Measurements from ENCODE around the gene GNG4. TPM values are rescaled to one million over a fixed set of nuclear protein-coding genes. Genes with fewer than 3 reads are reported as not detected.
"Not testable (repeated sequence)": the region's sequence is repeated elsewhere in the genome, so short reads cannot be mapped to it uniquely, and the experiment has no call there.

Gene GNG4
- total RNA-seq, 2 experiments from 2014 or later, result 1.4 to 1.9 TPM

DNA sequence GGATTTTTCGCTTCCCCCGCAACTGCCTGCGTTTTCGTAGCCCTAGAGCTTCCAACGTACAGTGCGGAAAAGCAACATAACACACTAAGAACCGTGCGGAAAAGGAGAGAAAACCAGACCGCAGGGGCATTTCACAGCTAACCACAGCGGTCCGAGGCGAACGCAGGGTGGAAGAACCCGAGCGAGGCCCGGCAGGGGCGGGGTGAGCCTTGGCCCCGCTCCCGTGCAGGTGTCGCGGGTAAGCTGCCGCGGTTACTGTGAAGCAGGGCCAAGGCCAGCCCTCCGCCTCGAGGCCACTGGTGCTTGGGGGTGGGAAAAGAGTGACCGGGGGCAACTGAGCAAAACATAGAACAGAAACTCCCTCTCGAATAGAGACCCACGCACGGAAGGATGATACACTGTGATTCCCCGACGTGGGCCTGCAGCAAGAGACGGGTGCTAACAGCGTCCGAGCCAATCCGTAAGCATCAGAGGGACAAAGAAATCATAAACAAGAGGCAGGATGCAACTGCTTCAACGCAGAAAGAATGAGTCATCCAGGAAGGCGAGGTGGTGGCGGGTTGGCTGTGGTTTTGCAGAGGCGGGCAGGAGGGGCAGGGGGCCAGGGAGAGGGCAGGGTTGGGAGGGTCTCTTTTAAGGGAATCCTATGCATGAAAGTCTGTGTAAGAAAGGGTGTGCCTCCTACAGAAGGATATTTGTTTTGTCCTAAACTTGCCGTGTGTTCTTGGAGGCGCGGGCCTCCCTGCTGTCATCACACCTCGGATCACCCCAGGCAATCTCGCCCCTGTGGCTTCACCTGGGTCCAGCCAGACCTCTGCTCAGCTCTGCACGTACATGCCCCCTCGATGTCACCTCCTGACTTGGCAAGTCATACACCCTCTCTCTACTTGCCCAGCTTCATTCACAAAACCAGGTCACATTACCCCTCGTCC, 7.3 kb downstream of the GNG4 start:
- H3K4me3 Mint-ChIP-seq, result peak overlapping the region; percentile 57
- peaks cover 18% of the 10 kb centered on the region for H3K4me1 Mint-ChIP-seq
- peaks cover 37% of the 10 kb centered on the region for H3K27me3 Mint-ChIP-seq
- H3K36me3 Mint-ChIP-seq, result no peaks in the 10 kb centered on the region
- peak overlapping the region; percentile 83 for H3K27ac Mint-ChIP-seq
- DNase-seq, result peak; percentile 77
- H3K9me3 Mint-ChIP-seq, result no peaks in the 10 kb centered on the region

DNA sequence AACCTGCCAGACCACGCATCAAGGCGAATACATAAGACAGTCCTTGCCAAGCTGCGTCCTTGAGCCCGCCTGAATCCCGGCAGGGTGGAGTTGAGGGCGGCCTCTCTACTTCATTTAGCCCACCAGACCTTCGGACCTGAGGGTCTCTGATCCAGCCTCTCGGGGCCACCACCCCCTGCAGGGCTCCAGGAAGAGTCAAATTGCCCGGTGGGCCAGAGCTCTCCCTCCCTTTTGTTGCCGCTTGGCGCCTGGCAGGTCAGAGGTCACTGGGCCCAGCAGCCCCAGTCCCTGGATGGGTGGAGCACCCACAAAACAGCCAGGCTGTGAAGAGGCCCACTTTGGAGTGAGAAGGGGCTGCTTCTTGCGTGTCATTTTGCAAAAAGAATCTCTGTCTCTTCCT, 9.0 kb downstream of the GNG4 start:
- peaks cover 22% of the 10 kb centered on the region for H3K27me3 Mint-ChIP-seq
- no peak overlapping the region for H3K27ac Mint-ChIP-seq
- peaks cover 18% of the 10 kb centered on the region for H3K4me1 Mint-ChIP-seq
- H3K36me3 Mint-ChIP-seq, result no peaks in the 10 kb centered on the region
- no peak for DNase-seq
- no peaks in the 10 kb centered on the region for H3K9me3 Mint-ChIP-seq
- H3K4me3 Mint-ChIP-seq, result no peak overlapping the region

DNA sequence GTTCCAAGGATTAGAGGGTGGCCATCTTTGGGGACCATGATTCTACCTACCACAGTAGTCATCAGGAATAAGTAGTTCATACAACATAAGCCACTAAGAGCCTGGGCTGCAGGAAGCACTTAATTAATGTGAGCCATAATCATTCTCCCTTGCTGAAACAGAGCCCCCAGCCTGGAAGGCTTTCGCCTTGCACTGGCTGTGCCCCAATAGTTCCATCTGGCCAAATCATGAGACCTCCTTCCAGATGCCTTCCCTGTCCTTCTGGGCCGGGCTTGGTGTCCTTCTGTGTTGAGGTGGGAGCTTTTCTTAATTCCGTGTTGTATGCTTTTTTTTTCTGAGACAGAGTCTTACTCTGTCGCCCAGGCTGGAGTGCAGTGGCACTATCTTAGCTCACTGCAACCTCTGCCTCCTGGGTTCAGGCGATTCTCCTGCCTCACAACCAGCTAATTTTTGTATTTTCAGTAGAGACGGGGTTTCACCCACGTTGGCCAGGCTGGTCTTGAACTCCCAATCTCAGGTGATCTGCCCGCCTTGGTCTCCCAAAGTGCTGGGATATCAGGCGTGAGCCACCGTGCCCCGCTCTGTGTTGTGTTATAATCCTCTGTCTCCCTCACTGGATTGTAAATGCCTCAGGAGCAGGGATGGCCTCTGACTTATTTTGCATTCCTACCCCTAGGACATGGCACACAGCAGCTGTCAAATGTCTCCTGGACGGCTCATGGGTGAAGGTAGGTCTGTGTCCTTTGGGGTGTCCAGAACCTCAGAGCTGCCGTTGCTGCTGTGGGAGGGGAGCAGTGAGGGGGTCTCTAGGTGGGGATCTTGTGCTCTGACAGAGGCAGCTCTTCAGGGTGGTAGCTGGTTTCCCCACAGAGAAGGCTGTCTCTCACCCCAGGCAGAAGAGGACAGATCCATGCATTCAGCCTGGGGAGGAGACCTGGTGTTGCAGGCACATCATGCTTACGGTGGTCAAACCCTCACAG, 10.1 kb downstream of the GNG4 start:
- H3K9me3 Mint-ChIP-seq, result no peaks in the 10 kb centered on the region
- H3K4me3 Mint-ChIP-seq, result no peak overlapping the region
- no peak for DNase-seq

DNA sequence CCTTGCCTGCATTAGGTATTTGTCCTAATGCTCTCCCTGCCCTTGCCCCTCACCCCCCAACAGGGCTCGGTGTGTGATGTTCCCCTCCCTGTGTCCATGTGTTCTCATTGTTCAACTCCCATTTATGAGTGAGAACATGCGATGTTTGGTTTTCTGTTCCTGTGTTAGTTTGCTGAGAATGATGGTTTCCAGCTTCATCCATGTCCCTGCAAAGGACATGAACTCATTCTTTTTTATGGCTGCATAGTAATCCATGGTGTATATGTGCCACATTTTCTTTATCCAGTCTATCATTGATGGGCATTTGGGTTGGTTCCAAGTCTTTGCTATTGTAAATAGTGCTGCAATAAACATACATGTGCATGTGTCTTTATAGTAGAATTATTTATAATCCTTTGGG, 11.0 kb downstream of the GNG4 start:
- Mint-ChIP-seq H3K27me3 (peaks cover 14% of the 10 kb centered on the region), H3K4me1 (peaks cover 18% of the 10 kb centered on the region)
- not testable (repeated sequence) for H3K9me3 Mint-ChIP-seq, H3K27ac Mint-ChIP-seq, H3K36me3 Mint-ChIP-seq, DNase-seq, H3K4me3 Mint-ChIP-seq

More for the DNA sequence above, 10.1 kb downstream of the GNG4 start:
- no peak overlapping the region for H3K27ac Mint-ChIP-seq
- peaks cover 15% of the 10 kb centered on the region for H3K27me3 Mint-ChIP-seq
- peaks cover 18% of the 10 kb centered on the region for H3K4me1 Mint-ChIP-seq
- no peaks in the 10 kb centered on the region for H3K36me3 Mint-ChIP-seq

DNA sequence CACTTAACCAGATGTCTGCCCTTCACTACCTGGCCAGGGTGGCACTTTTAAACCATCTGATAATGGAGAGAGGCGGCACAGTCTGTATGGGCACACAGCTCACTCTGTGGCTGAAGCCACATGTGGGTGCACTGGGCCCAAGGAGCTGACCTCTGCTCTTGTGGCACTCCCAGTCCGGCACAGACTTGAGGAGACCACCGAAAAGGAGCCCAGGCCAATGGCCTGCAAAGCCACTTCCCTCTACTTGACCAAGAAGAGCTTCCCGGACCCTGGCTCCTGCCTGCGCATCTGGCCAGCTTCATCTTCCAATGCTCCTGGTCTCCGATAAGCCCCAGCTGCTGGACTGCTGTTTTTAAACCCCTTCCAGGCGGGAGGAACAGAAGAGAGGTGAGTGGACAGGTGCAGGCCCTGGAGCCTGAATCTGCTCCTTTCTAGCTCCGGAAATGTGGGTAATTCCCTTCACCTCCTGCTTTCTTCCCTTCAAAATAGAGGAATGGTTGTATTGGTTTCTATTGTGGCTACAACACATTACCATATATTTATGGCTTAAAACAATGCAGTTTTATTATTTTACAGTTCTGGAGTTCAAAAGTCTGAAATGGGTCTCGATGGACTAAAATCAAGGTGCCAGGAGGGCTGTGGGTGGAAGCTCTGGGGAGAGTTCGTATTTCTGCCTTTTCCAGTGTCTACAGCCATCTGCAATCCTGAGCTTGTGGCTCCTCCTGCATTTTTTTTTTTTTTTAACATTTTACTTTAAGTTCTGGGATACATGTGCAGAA, 11.6 kb downstream of the GNG4 start:
- peaks cover 8% of the 10 kb centered on the region for H3K27me3 Mint-ChIP-seq
- no peak overlapping the region for H3K27ac Mint-ChIP-seq
- H3K4me1 Mint-ChIP-seq, result peaks cover 15% of the 10 kb centered on the region
- no peaks in the 10 kb centered on the region for H3K9me3 Mint-ChIP-seq
- no peaks in the 10 kb centered on the region for H3K36me3 Mint-ChIP-seq
- DNase-seq, result no peak
- H3K4me3 Mint-ChIP-seq, result no peak overlapping the region

DNA sequence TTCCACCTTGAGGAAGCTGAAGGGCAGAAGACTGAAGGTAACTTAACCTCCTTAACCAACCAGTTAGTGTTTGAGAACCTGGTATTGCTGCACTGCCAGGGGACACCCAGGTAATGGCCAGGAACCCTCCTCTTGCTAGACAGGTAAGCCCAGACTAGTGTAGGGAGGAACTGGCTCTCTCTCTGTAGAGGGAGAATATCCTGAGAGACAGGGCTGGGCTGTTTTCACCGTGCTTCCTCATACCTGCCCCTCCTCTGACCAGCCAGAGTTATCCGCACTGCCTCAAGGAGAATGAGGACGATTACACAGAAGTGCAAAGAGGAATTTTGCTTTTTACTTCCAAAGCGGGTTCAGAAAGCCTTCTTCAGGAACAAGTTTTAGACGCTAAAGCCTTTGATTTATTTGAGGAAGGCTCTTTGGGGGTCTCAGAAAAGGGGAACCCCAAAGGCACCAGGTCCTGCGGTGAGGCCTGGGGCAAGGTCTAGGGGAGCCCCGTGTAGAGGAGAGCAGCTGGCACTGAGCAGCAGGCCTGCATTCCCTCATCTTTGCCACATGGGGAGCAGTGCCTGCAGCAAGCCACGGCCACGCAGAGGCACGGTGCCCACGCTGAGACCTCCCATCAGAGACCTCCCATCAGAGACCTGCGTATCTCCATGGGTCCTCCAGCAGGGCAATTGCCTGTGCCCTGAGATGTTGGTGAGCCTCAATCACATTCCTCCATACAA, 13.5 kb downstream of the GNG4 start:
- no peak overlapping the region for H3K4me3 Mint-ChIP-seq
- H3K27ac Mint-ChIP-seq, result no peak overlapping the region
- H3K4me1 Mint-ChIP-seq, result peaks cover 10% of the 10 kb centered on the region
- DNase-seq, result no peak
- H3K27me3 Mint-ChIP-seq, result peaks cover 10% of the 10 kb centered on the region
- no peaks in the 10 kb centered on the region for H3K9me3 Mint-ChIP-seq
- H3K36me3 Mint-ChIP-seq, result no peaks in the 10 kb centered on the region

DNA sequence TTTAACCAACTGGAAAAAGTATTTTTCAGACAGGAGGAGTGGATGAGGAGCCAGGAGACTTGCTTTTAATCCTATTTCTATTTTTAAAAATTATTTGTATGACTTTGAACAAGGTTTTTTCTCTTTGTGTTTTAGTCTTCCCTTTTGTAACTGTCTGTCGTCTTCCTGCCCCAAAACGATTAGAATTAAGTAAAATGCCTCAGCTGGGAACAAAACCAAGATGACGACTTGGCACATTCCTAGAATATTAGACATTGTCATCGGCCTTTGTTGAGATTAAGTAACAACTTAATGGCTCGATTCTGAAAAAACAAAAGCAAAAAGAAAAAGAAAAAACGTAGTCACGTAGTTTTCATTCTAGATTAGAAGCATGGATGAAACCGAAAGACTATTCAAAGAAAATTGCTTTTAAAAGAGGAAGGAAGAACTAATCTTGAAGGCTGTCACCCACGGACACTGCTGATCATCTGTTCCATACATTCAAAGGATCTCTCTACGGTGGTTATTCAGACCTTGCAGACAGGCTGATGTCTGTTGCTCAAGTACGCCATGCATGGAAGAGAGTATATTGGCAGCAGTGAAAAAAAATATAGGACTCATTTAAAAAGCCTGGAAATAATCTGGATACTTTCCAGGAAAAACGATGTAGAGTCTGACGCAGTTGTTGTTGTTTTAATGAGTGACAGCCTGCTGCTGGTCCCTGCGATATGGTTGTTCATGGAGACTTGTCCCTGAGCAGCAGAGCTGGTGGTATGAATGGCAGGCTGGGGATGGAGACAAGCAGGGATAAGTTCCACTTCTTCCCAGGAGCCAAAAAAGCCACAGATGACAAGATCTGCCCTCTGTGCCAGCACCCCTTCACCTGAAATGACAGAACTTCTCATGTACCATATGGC, 16.8 kb downstream of the GNG4 start:
- H3K4me3 Mint-ChIP-seq, result peak overlapping the region; percentile 59
- H3K4me1 Mint-ChIP-seq, result peaks cover 10% of the 10 kb centered on the region
- no peaks in the 10 kb centered on the region for H3K36me3 Mint-ChIP-seq
- peak overlapping the region; percentile 65 for H3K27ac Mint-ChIP-seq
- DNase-seq, result no peak
- no peaks in the 10 kb centered on the region for H3K9me3 Mint-ChIP-seq
- peaks cover 10% of the 10 kb centered on the region for H3K27me3 Mint-ChIP-seq

- H3K27ac Mint-ChIP-seq, result no peak overlapping the region
- DNase-seq, result no peak
- H3K9me3 Mint-ChIP-seq, result no peaks in the 10 kb centered on the region
- H3K4me3 Mint-ChIP-seq, result no peak overlapping the region
- no peaks in the 10 kb centered on the region for H3K36me3 Mint-ChIP-seq
- H3K27me3 Mint-ChIP-seq, result peaks cover 14% of the 10 kb centered on the region
- H3K4me1 Mint-ChIP-seq, result peaks cover 10% of the 10 kb centered on the region
Measured at GRCh38 chr1:235631816-235632215, 17.8 kb downstream of the GNG4 start.

DNA sequence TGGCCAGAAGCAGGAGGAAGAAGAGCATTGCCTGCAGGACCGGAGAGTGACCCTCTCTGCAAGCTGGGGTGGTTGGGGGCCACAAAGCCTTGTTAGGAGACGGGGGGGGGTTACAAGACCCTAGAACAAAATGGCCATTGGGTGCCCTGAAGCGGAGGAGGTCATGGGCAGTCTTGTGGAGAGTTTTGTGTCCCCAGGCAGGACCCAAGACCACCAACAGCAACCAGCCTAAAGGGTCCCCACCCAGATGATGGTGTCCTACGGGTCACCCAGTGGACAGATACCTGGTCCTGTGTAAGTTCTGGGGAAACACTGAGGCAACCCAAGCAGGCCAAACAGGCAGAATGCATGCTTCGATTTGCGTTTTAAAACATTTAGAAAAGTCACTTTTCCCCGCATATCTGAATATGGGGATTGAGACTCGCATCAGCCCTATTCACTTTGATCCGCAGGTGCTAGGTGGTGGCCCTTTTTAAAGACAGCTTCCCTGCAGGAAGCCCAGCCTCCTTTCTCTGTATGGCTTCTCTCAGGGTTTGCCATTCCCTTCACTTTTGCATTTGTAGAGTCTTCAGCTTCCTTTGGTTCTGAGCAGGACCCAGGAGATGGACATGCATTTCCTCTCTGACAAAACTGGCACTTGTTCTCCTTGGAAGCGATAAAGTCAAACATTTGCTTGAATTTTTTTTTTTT, 21.1 kb downstream of the GNG4 start:
- H3K27ac Mint-ChIP-seq, result no peak overlapping the region
- no peaks in the 10 kb centered on the region for H3K9me3 Mint-ChIP-seq
- H3K27me3 Mint-ChIP-seq, result peaks cover 11% of the 10 kb centered on the region
- no peaks in the 10 kb centered on the region for H3K36me3 Mint-ChIP-seq
- H3K4me1 Mint-ChIP-seq, result peaks cover 10% of the 10 kb centered on the region
- H3K4me3 Mint-ChIP-seq, result no peak overlapping the region
- no peak for DNase-seq

- Mint-ChIP-seq H3K4me1 (no peaks in the 10 kb centered on the region), H3K27me3 (peaks cover 13% of the 10 kb centered on the region), H3K9me3 (no peaks in the 10 kb centered on the region), H3K36me3 (no peaks in the 10 kb centered on the region), H3K4me3 (no peak overlapping the region), H3K27ac (no peak overlapping the region)
- DNase-seq, result no peak
Measured at GRCh38 chr1:235625831-235626230, 23.8 kb downstream of the GNG4 start.

- Mint-ChIP-seq H3K4me3 (no peak overlapping the region), H3K9me3 (no peaks in the 10 kb centered on the region), H3K27ac (no peak overlapping the region), H3K27me3 (peaks cover 13% of the 10 kb centered on the region), H3K36me3 (no peaks in the 10 kb centered on the region), H3K4me1 (no peaks in the 10 kb centered on the region)
- no peak for DNase-seq
Measured at GRCh38 chr1:235625340-235625739, 24.2 kb downstream of the GNG4 start.

DNA sequence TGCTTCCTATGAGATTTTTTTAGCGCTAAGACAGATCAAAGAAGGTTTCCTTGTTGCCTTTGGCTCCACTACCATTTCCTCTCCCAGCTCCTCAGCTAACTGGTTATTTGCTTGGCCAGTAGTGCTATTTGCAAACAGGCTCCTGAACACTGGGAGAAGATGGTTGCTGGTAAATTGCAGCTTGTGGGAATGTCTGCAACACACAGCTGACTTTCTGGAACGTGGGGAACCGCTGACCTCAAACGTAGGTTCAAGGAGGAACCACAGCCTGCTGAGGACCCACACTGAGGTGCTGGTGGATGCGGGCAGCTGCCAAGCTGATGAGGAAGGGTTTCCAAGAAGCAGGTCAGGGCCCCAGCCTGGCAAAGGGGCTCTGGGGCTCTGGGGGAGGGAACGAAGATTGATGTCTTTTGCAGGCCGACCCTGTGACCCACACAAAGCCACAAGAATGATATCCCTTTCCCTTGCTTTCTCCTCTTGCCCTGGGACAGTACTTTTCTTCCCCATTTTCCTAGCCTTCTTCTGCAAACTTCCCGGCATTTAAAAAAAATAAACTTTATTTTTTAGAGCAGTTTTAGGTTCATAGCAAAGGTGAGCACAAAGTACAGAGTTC, 24.8 kb downstream of the GNG4 start:
- no peak for DNase-seq
- H3K27ac Mint-ChIP-seq, result no peak overlapping the region
- no peaks in the 10 kb centered on the region for H3K4me1 Mint-ChIP-seq
- no peaks in the 10 kb centered on the region for H3K9me3 Mint-ChIP-seq
- H3K36me3 Mint-ChIP-seq, result no peaks in the 10 kb centered on the region
- H3K4me3 Mint-ChIP-seq, result no peak overlapping the region
- H3K27me3 Mint-ChIP-seq, result peaks cover 13% of the 10 kb centered on the region

Data from activated naive CD8-positive, alpha-beta T cell treated with anti-CD3 and anti-CD28 coated beads for 36 hours (primary cell).